Measurements from ENCODE around the gene TMEM80. TPM values are rescaled to one million over a fixed set of nuclear protein-coding genes. Genes with fewer than 3 reads are reported as not detected.

TMEM80 gene
- total RNA-seq, 1 experiment from 2014 or later: 17.6 TPM

- H3K36me3 ChIP-seq (ENCODE audit: insufficient read depth, low read length, poor library complexity, severe bottlenecking): peaks cover 28% of the 10 kb centered on the region
- BruUV-seq (replicated peaks): no TSS peak
- CTCF ChIA-PET: no interaction called here
These were observed 17.3 kb upstream of the TMEM80 start for GRCh38 chr11:678297-678696.

GRCh38 chr11:679271-680207 lies 16.1 kb upstream of the TMEM80 start:
- no TSS peak for BruUV-seq (replicated peaks)
- POLR2A ChIA-PET (ENCODE audit: low non-redundant PET): interaction anchor here (0.6 kb wide), 1 partner anchor 37 kb away, joined by 3 read pairs; no protein-coding TSS in a partner anchor
- intact Hi-C loops (cut with micrococcal nuclease; ENCODE audit: unreplicated experiment): no loop called here
- TF ChIP-seq CTCF (conservative IDR thresholded peaks at IDR 0.05; ENCODE audit: low read depth, low read length) (no peak), EZH2 (IDR thresholded peaks at IDR 0.05; ENCODE audit: borderline replicate concordance, low read depth, low read length, poor library complexity, severe bottlenecking) (no peak)
- Histone ChIP-seq H3K4me3 (ENCODE audit: low read depth, low read length, poor library complexity, severe bottlenecking) (no peak overlapping the region), H3K27ac (ENCODE audit: low read depth, low read length, poor library complexity, severe bottlenecking) (no peak overlapping the region), H3K36me3 (ENCODE audit: insufficient read depth, low read length, poor library complexity, severe bottlenecking) (peaks cover 29% of the 10 kb centered on the region), H3K27me3 (replicated peaks; ENCODE audit: insufficient read depth, low read depth, low read length, poor library complexity) (no peaks in the 10 kb centered on the region), H3K4me1 (ENCODE audit: insufficient read depth, low read length, poor library complexity, severe bottlenecking) (no peaks in the 10 kb centered on the region), H3K9me3 (ENCODE audit: low read depth, low read length, poor library complexity, severe bottlenecking) (no peaks in the 10 kb centered on the region)
- CTCF ChIA-PET: no interaction called here
- no peak for DNase-seq (ENCODE audit: low spot score)

More at GRCh38 chr11:678297-678696, 17.3 kb upstream of the TMEM80 start:
- POLR2A ChIA-PET (ENCODE audit: low non-redundant PET): no interaction called here
- intact Hi-C loops (cut with micrococcal nuclease; ENCODE audit: unreplicated experiment): no loop called here
- H3K4me3 ChIP-seq (ENCODE audit: low read depth, low read length, poor library complexity, severe bottlenecking): no peak overlapping the region
- H3K27ac ChIP-seq (ENCODE audit: low read depth, low read length, poor library complexity, severe bottlenecking): no peak overlapping the region
- H3K27me3 ChIP-seq (replicated peaks; ENCODE audit: insufficient read depth, low read depth, low read length, poor library complexity): no peaks in the 10 kb centered on the region
- no peaks in the 10 kb centered on the region for H3K4me1 ChIP-seq (ENCODE audit: insufficient read depth, low read length, poor library complexity, severe bottlenecking)
- no peak for TF ChIP-seq EZH2 (IDR thresholded peaks at IDR 0.05; ENCODE audit: borderline replicate concordance, low read depth, low read length, poor library complexity, severe bottlenecking)
- no peak for TF ChIP-seq CTCF (conservative IDR thresholded peaks at IDR 0.05; ENCODE audit: low read depth, low read length)
- H3K9me3 ChIP-seq (ENCODE audit: low read depth, low read length, poor library complexity, severe bottlenecking): no peaks in the 10 kb centered on the region
- no peak for DNase-seq (ENCODE audit: low spot score)

GRCh38 chr11:680476-680875 lies 15.1 kb upstream of the TMEM80 start:
- TF ChIP-seq EZH2 (IDR thresholded peaks at IDR 0.05; ENCODE audit: borderline replicate concordance, low read depth, low read length, poor library complexity, severe bottlenecking) (no peak), CTCF (conservative IDR thresholded peaks at IDR 0.05; ENCODE audit: low read depth, low read length) (no peak)
- POLR2A ChIA-PET (ENCODE audit: low non-redundant PET): no interaction called here
- CTCF ChIA-PET: no interaction called here
- no TSS peak for BruUV-seq (replicated peaks)
- no peaks in the 10 kb centered on the region for H3K27me3 ChIP-seq (replicated peaks; ENCODE audit: insufficient read depth, low read depth, low read length, poor library complexity)
- no peak for DNase-seq (ENCODE audit: low spot score)
- H3K27ac ChIP-seq (ENCODE audit: low read depth, low read length, poor library complexity, severe bottlenecking): no peak overlapping the region
- intact Hi-C loops (cut with micrococcal nuclease; ENCODE audit: unreplicated experiment): no loop called here
- H3K4me3 ChIP-seq (ENCODE audit: low read depth, low read length, poor library complexity, severe bottlenecking): no peak overlapping the region
- H3K9me3 ChIP-seq (ENCODE audit: low read depth, low read length, poor library complexity, severe bottlenecking): no peaks in the 10 kb centered on the region
- no peaks in the 10 kb centered on the region for H3K4me1 ChIP-seq (ENCODE audit: insufficient read depth, low read length, poor library complexity, severe bottlenecking)
- peaks cover 33% of the 10 kb centered on the region for H3K36me3 ChIP-seq (ENCODE audit: insufficient read depth, low read length, poor library complexity, severe bottlenecking)
